Esophagus mucosa (tissue), 1 donor: ENCODE data around the gene STK24. TPM values are rescaled to one million over a fixed set of nuclear protein-coding genes. Genes with fewer than 3 reads are reported as not detected.
"Not testable (repeated sequence)": the region's sequence is repeated elsewhere in the genome, so short reads cannot be mapped to it uniquely, and the experiment has no call there.

Source experiments
- ATAC-seq: fragments of 200-7000 bp; cut with Tn5 transposase; one replicate; pipeline ENCODE4 v1.9.1; 2020
- total RNA-seq: library from RNA; stranded (reverse); gene quantifications from one replicate; pipeline ENCODE4 v1.2.4, GENCODE V29; 2023
- donor health status: DM: yes; HTN: yes; CAD: no.

The STK24 gene
- total RNA-seq, 1 donor from 2014 or later: 139 TPM

DNA sequence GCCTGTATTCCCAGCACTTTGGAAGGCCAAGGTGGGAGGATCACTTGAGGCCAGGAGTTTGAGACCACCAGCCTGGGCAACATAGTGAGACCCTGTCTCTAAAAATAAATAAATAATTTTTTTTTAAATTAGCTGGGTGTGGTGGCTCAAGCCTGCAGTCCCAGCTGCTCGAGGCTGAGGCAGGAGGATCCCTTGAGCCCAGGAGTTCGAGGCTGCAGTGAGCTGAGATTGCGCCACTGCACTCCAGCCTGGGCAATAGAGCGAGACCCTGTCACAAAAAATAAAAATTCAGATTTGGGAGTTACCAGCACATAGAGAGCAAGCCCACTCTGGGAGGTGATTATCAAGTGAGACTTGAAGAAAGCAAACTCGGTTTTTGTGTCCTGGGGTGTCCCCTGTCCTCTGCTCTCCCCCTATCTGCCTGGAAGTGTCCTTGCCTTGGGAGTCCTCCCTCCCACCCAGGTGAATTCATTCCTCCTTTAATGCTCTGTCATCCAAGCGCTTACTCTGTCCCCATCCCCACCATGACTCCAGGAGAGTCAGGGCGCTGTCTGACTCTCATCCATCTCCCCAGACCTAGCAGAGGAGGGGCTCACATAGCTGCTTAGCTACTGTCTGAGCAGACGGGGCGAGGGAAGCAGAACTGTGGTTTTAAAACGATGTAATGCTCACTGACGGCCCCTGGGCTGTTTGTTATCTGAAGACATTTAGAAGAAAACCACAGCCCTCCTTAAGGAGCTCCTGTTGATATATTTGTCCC is 146.8 kb downstream of the STK24 start:
- no peak for ATAC-seq

DNA sequence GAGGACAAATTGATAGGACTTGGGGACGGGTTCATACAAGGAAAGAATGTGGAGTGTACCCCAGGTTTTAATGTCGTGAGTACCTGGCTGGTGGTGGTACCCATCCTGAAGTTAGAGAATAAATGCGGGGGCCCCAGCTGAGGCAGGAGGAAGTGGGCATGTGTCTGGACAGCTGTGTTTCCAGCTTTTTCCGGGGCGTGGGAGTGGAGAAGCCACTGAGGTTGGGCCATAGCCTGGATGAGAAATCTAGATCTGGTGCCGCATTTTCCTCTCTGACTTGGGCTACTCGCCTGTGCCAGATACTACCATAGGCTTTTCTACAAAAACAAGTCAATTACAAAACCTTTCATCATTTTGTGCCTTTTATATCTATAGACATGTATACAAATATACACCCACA is 147.4 kb downstream of the STK24 start:
- ATAC-seq: no peak

DNA sequence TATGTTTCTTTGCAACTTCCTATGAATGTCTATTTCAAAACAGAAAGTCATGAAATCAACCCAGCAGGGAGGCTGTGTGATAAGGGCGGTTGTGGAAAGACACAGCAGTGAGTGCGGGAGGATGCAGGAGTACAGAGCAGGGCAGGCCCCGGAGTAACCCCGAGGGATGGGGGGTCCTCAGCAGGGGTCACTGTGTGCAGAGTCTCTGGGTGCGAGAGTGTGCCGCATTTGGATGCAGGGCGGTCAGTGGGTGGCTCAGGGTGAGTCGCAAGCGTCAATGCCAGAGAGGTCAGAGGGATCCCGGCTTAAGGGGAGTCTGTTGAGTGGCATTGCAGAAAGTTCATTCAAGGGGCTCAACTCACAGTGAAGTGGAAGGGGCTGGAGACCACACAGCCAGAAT is 147.8 kb downstream of the STK24 start:
- no peak for ATAC-seq

DNA sequence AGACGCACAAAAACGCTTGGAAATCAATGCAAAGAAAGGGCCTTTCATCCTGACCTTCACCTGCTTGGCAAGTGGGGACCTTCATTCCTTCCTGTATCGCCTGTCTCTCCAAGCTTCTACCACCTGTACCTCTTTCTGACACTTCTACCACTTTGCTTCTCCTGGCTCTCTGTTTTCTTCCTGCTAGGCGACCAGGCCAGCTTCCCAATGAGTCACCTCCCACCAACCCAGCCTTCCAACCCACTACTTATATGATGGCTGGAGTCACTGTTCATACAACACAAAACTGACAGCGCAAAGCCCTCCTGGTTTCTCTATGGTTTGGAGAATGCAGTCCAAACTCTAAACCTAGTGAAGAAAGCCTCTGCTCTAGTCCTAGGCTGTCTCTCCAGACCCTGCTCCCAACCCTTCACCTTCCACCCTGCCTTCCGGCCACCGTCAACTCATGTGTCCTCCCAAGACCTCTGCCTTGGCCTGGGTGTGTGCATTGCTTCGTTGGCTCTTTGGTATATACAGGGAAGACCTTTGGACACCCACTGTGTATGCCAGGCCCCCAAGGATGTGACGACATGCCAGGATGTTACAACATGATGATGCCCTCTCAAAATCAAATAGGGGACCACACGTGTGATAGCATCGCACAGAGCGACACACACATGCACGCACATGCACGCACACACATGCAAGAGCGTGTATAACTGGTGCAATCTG is 148.5 kb downstream of the STK24 start:
- no peak for ATAC-seq

DNA sequence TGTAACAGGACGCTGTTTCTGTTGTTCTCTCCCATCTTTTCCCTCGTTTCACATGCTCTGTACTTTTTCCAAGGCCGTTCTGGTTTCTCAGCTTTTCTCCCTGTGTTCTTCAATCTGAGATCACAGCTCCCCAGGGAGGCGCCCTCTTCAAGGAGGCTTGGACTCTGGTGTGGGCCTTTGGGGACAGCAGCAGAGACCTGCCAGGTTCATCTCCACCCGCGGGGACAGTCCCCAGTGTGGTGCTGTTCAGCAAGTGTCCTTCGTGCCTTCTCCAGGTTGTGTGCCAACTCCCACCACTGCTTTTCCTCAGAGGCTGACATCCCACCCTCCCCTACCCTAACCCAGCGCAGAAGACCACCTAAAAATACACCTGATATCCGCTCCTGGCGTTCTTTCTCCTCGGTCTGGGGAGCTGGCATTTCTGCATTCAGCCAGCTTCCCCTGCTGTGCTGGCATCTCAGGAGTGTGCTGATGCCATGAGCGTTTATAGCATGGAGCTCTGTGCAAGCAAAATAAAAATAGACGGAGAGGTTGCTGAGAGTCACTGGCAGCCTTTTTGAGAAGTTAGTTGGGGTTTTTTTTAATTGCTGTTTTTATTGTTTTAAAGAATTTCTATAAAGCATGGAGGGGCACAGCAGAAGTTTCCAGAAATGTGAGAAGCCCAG is 149.4 kb downstream of the STK24 start:
- ATAC-seq: no peak

DNA sequence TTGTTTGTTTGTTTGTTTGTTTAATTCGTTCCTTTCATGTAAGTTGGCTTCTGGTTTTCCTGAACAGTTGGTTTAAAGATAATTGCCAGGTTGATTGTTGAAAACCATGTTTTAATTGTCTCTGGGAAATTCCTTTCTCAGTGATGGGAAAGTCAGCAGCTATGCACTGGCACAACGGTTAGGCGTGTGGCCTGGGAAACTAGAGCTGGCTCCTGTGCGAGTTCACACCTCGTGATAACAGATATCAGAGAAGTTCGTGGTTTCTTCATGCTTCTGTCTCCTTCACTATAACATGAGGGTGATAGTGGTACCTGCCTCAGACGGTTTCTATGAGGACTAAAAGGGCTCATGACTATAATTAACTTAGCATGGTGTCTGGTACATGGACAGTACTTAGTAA is 153.5 kb downstream of the STK24 start:
- ATAC-seq: no peak

DNA sequence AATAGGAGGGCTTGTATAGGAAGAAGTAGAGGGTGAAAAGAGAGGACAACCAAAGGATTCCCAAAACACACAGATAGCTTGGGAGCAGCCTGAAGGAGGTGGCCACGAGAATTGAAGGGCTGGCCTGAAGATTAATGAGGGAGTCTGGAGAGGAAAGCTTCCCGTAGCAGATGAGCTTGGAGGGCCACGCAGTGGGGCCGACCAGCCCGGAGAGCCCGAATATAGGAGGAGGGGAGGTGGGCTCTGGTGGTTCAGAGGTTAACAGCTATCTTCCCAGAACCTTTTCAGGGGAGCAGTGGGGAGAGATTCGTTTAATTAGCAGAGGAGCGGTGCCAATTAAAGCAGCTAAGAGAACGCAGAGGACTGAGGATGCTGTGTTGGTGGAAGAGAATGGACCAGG is 154.9 kb downstream of the STK24 start:
- ATAC-seq: no peak

DNA sequence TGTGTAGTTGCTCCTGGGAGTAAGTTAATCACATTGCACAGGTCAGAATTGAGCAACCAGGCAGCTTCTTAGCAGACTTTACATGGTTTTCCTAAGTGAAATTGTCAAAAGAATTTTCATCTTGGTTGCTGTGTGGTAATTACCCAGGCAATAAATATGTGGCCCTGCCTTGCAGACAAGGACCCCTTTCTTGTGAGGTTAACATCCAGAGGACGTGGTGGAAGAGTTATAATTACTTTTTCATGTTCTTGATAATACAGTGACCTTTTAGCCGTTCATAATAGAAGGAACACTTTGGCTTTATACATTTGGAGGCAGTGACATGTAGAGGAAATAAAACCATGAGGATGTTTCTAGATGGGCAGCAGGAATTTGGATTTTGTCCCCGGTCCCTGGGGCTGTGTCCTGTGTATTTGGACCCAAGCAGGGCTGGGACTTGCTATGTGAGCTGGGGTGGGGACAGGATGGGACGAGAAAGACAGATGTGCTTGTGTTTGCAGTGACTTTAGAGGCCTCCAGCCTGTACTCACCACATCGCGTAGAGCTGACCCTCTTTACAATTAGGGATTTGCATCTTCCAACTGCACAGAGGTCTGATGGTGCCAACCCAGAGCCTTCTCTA is 156.2 kb downstream of the STK24 start:
- no peak for ATAC-seq

DNA sequence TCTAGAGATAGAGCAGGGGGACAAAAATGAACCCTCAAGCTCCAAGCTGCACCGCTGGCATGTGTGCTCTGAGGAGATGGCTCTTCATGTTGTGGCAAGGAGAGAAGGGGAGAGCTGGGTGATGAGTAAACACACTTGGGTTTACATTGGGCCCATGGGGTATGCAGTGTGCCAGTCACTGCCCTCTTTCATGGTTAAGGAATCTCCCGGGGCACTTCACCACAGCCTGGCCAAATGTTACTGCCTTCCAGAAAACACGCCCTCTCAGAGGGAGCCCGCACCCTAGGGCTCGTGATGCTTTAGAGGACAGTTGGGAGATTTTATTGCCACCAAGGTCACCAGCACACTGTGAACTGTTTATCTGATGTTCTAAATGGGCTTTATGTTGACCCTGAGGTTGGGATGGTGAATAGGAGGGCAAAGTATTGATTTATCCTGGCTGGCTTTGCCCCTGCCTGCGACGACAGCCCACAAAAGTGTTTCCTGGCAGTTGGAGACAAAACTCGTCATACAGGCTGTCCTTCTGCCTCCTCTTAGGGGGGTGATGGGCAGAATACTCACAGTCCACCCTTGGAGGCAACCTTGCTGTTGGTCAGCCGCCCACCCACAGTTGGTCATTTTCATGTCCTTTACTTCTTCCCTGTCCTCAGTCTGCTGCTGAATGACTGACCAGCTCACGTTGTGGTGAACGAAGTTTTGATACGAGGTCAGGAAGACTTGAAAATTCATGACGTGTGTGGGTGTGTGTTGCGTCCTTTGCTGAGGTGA is 156.9 kb downstream of the STK24 start:
- ATAC-seq: no peak

DNA sequence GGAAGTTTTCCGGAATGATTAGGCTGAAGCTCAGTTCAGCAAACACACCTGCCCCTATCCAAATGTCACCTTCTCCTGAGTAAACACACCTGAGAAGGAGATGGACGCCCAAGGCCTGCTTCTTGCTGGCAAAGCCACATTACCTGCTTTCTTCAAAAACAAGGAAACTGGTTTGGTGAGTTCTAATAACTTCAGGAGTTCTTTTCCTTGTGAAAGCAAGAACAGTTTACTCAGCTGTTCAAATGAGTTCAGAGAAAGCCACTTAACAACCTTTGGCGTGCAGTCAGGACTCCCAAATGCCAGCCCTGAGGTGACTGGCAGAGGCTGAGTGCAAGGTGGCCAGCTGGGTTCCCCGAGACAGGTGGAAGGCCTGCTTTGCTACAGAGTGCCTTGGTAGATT is 160.5 kb downstream of the STK24 start:
- peak; percentile 94 for ATAC-seq

DNA sequence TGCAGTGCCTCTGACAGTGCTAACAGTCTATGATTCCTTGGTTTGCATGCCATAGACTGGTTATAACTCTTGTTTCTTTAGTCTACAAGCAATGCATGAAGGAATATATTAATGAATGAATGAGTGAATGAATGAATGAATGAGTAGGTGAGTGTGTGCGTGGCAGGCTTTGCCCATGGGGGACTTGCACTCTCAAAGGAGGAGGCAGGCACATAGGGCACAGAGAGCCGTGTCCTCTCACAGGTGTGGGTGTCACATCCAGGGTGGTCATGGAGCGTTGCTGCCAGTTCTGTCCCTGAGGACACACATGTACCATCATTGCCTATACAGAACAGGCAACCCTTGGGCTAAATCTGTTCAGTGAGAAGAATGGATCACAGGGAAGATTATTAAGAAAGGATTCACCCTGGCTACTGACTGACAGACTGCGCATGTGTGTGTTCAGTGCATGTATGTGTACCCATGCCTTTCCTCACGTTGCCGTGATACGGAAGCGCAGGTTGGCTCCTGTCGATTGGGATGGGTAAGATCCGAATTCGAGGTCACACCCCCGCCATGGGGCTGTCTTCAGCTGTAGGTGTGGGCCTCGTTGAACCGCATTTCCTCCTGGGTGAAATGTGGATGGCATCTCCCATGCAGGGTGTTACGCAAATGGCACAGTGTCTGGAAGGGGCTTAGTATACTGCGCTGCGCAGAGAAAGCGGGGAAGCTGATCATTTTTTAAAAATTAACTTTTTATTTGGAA is 161.4 kb downstream of the STK24 start:
- no peak for ATAC-seq

DNA sequence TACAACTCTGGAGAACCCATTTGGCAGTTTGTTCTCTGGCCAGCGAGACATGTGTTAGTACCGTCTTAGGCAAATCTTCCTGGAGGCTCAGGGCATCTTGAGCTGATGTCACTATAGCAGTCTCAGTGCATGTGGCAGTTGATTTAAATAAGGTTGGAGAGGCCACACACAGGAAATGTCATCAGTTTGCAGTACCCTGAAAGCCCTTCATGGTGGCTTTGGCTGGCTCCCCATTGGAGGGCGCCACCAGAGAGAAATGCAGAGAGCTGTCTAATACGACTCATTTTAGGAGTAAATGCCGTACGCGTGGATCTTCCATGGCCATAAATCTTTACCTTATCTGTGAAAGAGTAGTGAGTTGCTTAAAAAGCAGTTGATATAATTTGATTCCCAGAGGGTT is 163.1 kb downstream of the STK24 start:
- ATAC-seq: no peak

DNA sequence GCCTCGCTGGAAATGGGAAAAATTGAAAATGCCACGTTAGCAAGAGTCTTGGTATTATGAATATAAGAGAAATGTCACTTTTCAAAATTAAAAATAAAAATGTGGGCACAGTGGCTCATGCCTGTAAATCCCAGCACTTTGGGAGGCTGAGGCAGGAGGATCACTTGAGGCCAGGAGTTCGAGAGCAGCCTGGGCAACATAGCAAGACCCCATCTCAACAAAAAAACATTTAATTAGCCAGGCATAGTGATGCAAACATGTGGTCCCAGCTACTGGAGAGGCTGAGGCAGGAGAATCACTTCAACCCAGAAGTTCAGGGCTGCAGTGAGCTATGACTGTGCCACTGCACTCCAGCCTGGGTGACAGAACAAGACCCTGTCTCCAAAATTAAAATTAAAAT is 163.6 kb downstream of the STK24 start:
- ATAC-seq: not testable (repeated sequence)

DNA sequence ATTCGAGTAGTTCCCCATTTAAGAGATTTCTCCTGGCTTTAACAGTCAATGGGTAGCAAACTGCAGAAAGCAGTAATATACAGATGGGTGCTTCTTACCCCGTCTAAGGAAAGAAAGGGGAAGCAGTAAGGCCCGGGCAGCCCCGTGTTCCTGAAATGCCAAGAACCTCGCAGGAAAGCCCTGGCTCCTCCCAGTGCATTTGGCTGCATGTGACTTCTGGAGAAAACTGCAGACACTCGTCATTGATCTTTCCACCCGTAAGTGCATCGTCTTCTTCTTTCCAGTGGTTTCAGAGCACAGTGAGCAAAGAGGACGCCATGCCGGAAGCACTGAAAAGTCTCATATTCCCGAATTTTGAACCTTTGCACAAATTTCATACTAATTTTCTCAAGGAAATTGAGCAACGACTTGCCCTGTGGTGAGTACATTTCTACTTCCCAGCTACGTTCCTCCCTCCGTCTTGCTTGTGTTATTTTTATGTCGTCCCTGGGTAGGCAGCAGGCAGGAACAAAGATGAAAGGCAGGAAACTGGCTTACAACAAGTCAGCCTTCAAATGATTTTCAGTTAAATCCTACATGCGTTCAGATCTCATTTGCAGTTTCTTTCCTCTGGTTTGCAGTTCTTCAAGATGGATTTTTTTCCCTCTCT is 165.2 kb downstream of the STK24 start:
- no peak for ATAC-seq

DNA sequence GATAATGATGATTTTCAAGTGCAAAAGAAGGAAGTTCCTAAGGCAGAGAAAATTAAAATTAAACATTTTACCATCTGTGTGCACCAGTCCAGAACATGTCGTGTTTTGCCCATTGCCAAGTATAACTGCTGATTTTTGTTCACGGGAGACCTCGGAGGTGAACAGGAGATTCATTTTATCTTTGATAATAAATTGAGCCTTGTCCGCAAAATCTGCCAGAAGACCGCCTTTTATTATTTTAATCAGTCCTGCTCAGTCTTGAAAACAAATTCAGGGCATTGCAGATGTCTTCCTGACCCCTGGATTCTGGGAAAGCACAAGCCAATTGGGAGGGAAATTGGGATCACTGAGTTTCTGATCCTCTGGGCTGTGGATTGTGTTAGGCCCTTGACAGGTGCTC is 165.9 kb downstream of the STK24 start:
- ATAC-seq: no peak

DNA sequence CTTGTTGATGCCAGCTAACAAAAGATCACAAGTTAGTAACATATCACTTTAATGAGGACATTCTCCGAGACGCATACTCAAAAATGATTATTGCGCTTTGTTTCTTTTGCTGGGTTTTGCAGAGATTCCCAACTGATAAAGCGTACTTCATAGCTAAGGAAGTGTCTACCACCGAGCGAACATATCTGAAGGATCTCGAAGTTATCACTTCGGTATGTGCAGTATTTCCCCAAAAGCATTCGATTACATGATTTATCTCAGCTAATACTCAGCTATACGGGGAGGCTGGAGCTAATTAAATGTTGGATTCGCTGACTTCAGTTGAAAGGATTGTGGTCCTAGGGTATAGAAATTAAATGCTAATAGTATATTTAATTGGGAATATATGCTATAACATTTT is 166.3 kb downstream of the STK24 start:
- ATAC-seq: no peak

DNA sequence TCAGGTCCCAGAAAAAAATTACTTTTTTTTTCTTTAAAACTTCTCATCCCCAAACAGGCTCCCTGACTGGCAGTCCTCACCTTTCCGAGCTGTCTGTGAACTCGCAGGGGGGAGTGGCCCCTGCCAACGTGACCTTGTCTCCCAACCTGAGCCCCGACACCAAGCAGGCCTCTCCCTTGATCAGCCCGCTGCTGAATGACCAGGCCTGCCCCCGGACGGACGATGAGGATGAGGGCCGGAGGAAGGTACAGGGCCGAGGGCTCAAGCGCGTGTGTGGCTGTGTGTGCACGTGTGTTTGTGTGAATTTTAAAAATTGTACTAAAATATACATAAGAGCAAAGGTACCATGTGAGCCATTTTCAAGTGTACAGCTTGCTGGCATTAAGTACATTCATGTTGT is 167.6 kb downstream of the STK24 start:
- no peak for ATAC-seq

DNA sequence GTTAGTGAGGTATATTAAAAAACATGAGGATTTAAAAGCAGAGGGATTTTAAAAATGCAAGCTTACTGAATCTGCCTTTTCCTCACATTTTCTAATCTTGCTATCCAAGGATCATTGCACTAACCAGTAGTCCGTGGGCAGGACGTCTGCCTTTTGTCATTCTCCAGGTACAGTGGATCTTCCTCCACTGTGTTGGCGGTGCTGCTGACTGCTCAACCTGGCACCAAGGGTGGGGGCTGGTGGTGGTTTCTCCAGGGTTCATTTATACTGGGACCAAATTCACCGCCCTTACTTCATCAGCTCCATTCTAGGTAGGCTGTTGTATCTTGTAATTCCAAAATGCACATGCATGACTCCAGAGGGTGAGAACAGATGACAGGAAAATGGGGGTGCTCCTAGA is 169.3 kb downstream of the STK24 start:
- ATAC-seq: no peak

DNA sequence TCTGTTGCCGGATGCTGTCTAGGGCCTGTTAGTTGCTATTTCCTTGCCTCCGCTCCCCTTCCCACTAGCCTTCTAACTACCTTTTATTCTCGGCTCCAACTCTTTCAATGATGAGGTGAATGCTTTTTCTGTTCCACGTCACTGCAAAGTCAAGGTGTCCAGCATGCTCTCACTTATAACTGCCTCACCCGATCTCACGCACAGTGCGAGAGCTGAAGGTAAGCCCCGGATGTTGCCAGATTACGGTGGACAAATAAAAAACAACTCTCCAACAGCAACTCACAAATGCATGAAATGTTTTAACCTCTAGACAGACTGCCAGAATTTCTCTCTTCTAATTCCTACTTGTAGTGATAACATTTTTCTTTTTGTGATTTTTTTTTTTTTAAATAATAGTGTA is 169.9 kb downstream of the STK24 start:
- no peak for ATAC-seq

DNA sequence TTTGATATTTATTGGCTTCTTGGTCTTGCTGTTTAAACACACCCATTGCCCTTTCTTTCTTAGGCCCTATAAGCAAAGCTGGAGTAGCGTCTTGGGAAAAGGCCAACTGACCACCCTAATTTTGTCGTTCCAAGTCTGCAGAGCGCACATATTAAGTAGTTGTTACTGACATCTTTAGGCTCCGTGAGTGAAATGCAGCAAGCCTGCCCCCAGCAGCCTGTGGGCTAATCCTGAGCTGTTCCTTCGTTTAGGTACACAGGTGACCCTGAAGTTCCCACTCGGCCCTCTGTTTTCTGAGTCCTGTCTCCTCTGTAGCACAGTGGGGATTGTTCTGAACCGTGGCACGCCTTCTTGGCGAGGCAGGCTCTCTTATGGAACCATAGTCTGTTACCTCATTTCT is 170.5 kb downstream of the STK24 start:
- no peak for ATAC-seq

DNA sequence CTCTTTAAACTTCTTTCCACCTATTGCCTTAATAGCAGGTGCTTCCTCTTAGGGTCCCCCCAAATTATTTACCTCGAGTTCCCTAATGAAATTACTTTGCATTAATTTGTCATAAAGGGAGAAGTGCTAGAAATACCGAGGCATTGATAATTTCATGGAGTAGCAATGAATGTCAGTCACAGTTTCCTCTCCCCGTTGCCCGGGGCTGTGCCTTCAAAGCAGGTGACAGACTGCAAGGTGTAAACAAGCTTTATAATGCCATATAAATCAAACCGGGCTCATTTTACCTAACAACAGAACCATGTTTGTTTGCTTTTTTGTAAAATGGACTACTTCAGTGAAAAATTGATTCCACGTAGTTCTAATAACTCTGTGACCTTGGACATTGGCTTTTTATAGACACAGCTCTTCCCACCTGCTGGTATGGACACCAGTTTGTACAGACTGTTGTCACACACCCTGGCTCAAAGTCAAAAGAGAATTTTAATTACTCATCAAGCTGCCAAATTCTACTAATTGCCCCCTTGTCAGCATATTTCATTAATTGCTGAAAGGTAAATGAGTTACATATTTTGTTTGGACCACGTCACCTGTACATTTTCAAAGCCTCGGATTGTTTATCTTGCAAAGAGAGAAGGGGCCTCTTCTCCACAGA is 171.1 kb downstream of the STK24 start:
- ATAC-seq: no peak
